Eye (tissue), 1 donor: ENCODE results near the gene ZRANB1.
A peak's percentile ranks its signal among the peaks of the same experiment; 100 is the strongest.

Source experiments
- DNase-seq: peaks from one replicate; pipeline ENCODE4 v3.0.0-alpha.2; 2015

The ZRANB1 gene

DNA sequence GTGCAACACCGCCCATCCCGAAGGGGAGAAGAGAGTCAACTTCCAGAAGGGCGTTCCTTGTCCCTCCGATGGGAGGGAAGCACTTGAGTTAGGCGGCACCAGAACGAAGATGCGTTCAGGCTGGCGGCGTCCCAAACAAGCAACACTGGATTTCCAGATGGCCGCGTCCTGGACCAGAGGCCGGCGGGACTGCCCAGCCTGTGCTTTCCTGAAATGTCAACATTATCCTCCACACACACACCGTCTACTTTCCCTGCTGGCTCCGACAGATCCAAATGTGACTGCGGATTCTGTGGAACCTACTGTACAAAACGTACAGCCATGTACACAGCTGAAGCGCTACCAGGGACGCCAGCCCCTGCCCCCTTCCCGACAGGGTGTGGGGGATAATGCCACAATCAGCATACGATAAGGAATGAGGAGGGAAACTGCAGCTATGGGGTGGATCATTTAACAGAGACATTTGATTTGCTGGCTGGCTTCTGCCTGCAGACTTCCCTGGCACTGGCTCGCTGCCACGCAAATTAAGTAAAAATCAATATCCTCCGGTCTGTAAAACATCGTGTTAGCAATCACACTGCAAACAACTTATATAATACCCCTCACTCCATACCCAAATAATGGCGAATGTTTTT is 82.1 kb downstream of the ZRANB1 start:
- DNase-seq = peak; percentile 67

DNA sequence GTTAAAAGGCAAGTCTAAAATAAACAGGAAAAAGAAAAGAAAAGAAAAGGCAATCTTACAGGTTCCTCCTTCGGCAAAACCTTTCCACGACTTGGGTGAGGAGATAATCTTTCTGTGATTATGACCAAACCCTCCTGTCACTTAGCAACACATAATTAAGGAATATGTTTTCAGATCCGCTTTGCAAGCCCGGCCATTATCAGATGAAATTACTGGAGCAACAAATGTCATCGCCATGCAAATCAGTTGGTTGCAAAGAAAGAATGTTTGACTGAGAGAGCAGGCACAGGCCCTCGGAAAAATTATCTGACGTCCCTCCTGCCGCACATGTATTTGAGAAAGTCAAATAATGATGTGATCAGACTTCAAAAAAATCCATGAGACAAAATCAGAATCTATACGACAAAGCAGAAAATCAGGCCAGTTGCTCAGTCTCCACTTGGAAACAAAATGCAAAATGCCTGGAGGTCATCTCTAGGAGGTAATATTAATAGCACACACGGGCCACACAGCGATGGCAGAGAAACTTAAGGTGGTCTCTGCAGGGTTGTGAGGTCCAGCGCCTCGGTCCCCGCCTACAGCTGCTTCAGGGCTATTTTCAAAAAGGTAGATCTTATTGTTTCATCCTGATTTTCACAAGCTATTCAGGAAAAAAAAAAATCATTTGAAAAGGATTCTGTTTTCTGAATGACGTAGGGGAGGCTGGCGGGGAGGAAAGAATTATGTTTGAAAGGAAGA is 82.7 kb downstream of the ZRANB1 start:
- DNase-seq = no peak

DNA sequence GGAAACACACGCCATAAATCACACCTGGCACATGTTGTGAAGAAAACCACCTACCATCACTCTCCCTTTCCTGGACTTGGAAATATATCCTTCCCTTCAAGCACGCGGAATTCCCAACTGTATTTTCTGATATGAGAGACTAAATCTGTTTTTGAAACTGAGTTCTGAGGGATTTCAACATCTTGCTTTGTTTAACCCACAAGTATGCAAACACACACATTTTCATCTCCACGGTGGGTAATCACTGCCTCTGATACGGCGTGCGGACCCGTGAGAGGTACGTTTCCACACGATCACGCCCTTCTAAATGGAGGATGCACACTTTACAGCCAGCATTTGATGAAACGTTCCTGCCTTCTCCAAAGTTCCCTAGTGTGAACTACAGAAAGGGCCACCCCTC is 83.4 kb downstream of the ZRANB1 start:
- DNase-seq = peak; percentile 41

DNA sequence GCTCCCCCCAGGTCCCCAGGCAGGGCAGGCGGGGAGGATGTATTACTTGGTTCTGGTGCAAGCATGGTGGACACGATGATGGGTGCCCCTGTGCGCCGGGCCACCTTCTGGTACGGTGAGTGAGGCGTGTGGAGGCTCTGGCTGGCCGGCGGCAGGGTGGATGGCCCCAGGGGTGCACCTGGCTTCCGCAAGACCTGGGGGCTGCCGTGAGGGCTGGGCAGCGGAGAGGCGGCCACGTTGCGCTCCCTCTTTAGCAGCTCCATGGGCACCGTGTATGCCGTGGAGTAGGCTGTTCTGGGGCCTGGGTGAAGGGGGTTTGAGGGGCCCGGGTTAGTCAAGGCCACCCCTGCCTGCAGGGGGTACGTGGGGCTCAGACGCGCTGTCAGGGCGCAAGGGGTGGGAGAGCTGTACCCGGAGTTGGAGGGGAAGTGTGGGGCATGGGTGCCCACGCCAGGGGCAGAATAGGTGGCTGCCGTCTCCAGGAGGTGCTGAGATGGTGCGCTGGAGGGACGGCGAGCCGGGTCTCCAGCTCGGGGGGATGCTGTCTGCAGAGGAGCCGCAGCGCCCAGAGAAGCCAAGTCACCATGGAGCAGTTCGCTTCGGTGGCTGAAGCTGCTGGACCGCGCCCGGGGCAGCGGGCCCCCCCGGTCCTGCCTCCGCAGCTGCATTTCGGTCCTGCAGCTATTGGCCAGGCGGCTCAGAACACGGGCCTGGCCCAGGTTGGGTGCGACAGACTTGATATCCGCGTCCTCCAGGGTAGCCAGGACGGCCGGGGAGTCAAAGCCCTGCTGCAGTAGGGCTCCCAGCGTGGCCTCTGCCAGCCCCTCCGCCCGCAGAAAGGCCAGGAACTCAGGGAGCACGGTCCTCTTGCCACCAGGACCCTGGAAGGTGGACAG is 84.4 kb downstream of the ZRANB1 start:
- DNase-seq = no peak

DNA sequence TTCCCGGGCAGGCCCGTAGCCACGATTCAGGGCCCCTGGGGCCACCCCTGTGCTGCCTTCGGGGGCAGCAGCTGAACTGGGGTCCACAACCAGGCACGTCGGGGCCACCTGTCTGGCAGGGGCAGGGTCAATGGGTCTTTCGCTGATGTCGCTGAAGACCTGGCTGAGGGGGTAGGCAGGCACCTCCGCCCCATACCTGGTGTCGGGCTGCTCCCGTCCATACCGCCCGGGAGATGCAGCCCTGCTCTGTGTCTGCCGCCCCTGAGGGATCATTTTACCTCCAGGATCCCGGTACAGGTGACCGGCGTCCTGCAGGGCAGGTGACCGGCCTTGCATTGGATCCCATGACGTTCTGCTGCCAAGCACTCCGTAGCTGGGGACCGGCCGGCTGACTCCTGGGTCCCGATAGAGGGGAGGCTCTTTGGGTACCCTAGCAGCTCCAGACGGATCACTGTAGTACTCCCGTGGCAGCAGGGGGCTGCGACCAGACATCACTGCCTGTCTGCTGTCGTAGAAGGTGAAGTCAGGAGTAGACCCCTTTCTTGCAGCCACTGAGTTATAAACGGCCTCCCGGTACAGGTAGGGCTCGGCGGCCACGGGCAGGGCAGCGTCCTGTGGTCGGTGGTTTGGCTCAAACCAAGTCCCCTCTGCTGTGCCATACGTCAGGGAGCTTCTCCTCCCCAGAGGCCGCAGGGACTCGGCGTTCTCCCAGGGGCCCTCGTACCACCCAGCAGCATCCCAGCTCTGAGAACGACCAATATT is 85.2 kb downstream of the ZRANB1 start:
- DNase-seq = no peak

DNA sequence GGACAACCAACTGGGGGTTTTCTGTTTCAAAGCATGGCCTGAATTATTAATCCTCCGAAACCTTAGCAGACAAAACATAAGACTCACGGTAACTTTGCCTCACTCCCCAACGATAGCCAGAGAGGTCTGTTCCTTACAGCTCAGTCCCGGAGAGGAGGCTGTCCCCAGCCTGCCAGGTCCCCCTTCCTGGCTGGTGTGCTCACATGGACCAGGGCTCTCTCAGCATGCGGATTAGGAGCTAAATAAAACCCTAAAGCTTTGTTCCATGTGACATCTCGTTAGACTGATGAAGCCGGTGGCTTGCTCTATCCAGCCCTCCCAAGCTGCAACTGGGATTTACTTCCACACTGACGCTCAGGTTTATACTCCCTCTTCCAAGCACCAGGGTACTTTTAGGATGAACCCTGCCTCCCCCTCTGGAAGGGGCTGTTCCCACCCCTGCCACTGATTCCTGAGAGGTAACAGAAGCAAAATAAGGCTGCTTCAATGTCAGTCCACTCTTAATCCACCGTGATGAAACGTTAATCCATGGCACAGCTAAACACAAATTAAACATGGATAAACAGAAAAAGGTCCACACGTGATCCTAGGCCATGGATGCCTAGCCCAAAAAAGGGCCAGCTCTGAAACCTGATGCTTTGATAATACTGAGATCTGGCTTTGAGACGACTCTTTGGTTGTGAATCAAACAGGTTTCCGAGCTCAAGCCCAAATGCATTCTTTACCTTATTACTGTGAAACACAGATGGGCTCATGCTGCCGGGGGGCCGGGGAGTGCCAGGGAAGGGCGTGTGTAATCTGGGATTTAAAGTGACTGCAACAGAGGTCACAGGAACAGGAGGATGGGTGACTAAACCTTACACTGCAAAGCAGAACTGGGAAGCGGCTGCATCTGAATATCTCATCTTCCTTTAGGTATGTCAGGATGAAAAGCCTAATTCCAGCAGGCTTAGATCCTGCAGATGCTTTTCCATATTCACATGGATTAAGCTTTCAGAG is 86.2 kb downstream of the ZRANB1 start:
- DNase-seq = peak; percentile 67

DNA sequence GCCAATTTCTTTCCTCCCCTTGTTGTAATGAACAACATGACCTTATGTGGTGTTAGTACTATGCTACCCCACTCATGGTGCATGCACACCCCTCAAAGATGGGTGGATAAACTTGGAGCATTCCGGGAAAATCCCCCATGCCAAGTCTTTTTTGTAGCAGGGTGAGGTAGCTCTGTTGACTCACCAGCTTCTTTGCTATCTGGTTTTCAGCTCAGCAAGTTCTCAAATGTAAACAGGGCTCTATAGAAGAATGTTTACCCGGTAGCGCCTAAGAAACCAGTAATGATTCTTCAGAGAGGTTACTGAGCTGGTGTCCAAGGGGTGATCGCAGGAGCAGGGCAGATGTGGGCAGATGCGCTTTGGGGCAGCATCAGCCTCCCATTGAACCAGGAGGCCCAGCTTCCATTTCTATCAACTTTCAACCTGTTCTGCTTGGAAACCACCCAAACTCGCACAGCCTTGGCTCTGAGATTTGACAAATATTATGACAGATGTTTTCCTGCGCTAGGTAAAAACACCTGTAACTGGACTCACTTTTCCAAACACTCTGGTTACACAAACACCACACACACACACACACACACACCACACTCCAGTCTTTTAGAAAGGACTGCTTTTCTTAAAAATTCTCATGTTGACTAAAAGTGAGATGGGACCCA is 87.8 kb downstream of the ZRANB1 start:
- no peak for DNase-seq

DNA sequence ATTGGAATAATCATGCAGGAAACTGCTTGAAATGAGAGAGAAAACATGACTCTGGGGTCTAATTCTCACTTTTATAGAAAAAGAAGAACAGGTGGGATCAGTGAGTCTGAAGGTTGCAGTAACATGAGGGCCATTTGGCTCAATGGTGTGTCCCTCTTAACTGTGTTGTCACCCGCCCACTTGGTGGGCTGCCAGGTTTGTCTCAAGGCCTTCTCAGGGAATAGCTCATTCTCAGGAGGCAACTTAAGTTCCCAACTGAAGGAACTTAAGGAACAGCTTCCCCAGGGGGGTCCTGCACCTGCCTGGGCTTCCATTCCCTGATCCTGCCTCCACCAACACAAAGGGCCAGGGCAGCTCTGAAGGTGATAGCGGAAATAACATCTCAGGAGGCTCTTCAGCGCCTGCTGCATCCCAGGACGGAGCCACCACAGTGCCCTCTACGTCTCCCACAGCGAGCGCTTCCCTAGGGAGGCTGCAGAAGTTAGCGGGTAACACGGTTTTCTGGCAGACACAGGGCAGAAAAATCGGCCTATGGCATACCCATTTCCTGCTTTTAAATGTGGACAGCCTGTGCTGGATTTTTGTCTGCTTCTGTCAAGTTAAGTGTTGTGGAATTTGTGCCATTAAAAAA is 88.8 kb downstream of the ZRANB1 start:
- DNase-seq = no peak

DNA sequence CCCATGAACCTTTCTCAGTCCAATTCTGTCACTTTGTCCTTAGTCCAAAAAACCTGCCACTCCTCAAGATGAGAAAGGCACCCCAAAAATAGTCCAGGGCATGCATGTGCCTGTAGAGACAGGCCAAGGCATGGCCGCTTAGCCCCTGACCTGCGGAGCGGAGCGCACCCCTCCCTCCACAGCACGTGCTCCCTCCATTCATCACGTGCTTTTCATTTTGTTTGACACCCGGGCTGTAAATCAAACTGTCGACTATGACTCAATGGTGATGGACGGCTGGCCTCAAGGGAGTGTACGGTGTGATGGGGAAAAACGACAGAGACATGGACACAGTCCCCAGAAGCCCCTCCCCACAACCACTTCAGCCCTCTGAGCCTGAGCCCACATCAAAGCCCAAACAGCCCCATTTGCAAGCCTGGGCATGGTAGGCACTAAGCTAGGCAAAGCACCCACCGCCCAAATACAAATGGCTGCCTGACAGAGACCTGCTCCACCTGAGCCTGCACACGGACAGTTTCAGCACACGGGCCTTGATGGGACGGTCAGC is 90.6 kb downstream of the ZRANB1 start:
- no peak for DNase-seq

DNA sequence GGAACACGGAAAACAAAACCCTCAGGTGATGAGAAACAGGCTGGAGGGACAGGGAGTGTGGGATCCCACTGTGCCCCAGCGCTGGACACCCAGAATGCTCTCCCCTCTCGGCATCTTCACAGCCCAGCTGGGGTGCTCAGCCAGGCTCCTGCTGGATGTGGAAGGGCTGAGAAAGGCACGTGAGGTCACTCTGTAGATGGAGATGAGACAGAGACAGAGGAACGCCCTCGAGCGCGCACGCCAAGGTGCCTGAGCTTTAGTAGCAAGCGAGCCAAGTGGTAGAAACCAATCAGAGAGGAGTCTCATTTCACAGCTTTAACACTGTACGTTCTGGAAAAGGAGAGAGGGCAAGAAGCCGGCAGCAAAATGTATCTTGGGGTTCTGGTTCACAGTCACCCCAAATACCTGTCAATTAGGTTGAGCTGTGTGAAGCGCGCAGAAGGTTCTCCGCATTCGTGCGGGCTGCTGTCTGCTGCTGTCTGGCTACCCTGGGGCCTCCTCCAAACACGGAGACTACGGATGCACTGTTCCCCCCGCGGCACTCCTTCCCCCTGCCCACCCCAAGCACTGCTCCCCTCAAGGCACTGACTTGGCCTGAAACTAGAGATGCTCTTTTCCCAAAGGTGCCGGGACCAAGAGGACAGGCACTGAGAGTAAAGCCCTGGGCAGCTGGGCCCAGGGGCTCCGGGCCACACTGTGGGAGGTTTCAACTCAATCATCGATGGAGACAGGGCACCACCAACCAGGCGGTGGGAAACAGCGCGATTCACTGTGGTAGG is 91.4 kb downstream of the ZRANB1 start:
- no peak for DNase-seq

DNA sequence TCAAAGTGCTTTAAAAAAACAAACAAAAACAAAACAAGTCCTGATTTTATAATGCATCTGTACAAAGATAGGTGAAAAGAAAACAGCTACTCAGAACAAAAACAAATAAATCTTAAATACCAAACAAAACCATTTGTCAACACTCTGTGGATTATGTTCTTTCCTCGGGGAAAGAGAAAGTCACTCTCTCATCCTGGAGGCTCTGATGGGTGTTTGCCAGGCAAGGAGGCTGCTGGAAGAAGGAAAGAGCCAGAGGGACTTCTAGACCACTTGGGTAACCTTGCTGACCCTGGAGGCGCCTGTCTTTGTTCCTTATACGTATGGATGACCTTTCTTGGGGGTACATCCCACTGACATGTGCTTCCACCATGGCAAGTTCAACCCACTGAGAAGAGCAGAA is 92.8 kb downstream of the ZRANB1 start:
- no peak for DNase-seq

DNA sequence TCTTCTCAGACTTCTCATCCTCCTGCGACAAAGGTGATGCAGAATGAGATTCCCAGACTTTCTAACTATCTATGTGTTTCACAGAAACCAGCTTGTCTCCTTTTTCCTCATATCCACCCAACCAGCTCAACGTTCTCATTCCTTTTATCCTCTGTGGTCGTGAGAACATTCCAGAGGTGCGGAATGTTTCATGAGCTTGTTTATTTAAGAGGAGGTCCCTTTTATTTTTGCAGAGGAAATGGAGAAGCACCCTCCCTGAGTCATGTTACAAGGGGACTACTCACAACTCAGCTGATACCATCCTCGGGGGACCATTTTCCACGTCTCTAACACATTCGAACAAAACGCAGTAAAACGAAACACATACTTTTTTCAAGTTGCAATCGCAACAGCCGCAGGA is 93.2 kb downstream of the ZRANB1 start:
- DNase-seq = peak; percentile 47

DNA sequence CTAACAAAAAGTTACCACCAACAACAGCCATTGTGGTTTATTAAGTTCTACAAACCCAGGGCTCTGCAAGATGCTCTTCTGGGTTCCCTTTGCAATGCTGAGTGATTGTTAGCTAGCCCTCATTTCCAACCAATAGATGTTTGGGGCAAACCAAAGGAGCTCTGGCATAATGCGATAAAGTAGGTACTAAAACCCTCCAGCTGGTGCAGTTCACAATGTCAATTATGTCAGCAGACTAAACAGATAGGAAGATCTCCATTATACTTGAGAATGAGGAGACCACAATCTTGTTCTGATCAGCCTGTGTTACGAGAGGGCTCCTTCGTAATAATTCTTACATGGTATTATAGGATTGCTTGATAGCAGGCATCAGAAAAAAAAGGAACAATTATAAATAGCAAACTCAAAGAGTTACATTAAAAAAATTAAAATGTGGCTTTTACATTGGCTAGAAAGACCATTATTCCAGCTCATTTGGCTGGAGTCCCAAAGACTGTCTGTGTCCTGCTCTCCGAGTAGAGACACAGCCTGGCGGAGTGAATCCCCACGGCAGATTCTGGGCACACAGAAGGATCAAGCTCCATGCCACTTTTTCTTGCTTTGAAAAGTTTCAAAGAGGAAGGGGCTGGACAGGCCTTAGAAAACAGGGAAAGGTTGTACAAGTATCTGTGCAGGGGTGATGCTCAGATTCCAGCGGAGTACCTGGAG is 93.8 kb downstream of the ZRANB1 start:
- no peak for DNase-seq

DNA sequence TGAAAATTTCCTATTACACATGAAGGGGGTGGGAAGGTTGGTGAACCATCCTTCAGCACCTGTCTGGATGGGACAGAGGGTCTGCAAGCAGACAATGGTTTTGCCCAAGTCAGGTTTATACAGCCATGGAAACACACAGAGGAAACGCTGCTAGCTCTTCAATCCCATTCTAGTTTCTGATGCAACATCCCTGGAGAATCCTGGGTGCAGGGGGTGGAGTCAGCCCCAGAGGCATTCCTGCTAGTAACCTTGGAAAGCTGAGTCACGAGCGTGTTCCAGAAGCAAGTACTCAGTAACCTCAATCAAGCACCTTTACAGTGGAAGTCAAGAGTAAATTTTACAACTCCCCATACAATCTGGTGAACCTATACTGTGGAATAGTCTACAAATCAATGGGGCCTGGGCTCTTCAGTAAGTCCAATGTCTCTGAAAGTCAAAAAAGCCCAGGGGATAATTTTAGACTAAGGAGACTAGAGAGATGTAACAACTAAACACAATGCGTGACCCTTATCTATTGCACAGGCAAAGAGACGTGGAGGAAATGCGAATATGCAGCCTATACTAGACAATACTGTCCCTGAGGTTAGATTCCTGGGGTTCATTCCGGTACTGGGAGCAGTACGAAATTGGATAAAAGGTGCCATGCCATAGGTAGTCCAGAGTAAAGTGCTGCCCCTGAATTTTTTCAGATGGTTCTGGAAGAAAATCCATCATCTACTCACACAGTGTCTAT is 95.4 kb downstream of the ZRANB1 start:
- DNase-seq = no peak
